Ovary (tissue), 9 donors: Measurements from ENCODE around the gene PRF1. TPM values are rescaled to one million over a fixed set of nuclear protein-coding genes. Genes with fewer than 3 reads are reported as not detected.

ENCODE experiments used
- DNase-seq, 5 donors: peaks; one replicate each; pipeline ENCODE4 v3.0.0-alpha.2; 2019 to 2020
- H3K27ac ChIP-seq, 2 donors: fragments of 200-600 bp; one replicate each; pipeline versions ENCODE4 v1.5.1 to v1.8.0; 2019 to 2022
- H3K27me3 ChIP-seq: fragments of 200-600 bp; one replicate; pipeline ENCODE4 v1.8.0; 2022
- H3K36me3 ChIP-seq: fragments of 200-600 bp; sonication (generic); one replicate; pipeline ENCODE4 v1.5.1; 2019
- H3K4me1 ChIP-seq: one replicate; pipeline ENCODE4 v1.8.1; 2013; ENCODE audit warnings: mild to moderate bottlenecking, moderate library complexity; ENCODE audit not compliant: insufficient read depth
- H3K4me3 ChIP-seq: fragments of 200-600 bp; sonication (generic); one replicate; pipeline ENCODE4 v1.5.1; 2017
- H3K9me3 ChIP-seq, 2 donors: fragments of 200-600 bp in 1 of 2; sonication (generic) in 1 of 2; one replicate each; pipeline versions ENCODE4 v1.5.1 to v1.8.1; 2013 to 2019; ENCODE audit warnings: mild to moderate bottlenecking in 1 of 2, moderate library complexity in 1 of 2
- EP300 ChIP-seq: sonication (generic); formaldehyde crosslinking; IDR thresholded peaks from one replicate; pipeline ENCODE4 v1.6.1; 2017; ENCODE audit warnings: antibody characterized with exemption
- POLR2A ChIP-seq: fragments of 450-650 bp; IDR thresholded peaks from one replicate; pipeline ENCODE4 v1.6.1; 2017; ENCODE audit warnings: antibody characterized with exemption, mild to moderate bottlenecking, moderate library complexity
- WGBS, 3 donors: extraction: QIAGEN DNeasy Blood & Tissue Kit in 1 of 3; methylation state at CpG; one replicate each; pipeline versions ENCODE4 v1.1.5 to v1.1.7; 2013 to 2017; 5-methylcytosine and 5-hydroxymethylcytosine counted together
- intact Hi-C, 4 donors: fragments of 100-400 bp; cut with DNase I; formaldehyde crosslinking; loops; one replicate each; pipeline versions ENCODE4 v1.11.0 to v1.15.1; 2022 to 2023
- polyA plus RNA-seq, 2 donors: library from polyadenylated mRNA; stranded (reverse); fragments of 200-250 nt in 1 of 2; fragments of 350-450 nt in 1 of 2; fragmentation: Illumina TruSeq in 1 of 2; extraction: RNeasy Lipid Tissue Mini Kit (QIAGEN cat#74804) in 1 of 2; gene quantifications; one replicate each; pipeline ENCODE4 v1.2.3, GENCODE V29; 2013 to 2014
- total RNA-seq, 7 donors: library from RNA; depleted of rRNA in 2 of 7; stranded (reverse); fragments of >200 nt in 2 of 7; fragmentation: NEBNext Ultra II Directional in 3 of 7; extraction: Animal tissue kit (Norgen Biotek cat#: 25700) in 3 of 7; gene quantifications; one replicate each; pipeline versions ENCODE4 v1.1.0 to v1.2.4, GENCODE V29; 2016 to 2023
- TF ChIP-seq, protein P1 (sequence below), 3 donors: fragments of 450-650 bp in 2 of 3; fragments of 200-600 bp in 1 of 3; IDR thresholded peaks; one replicate each; pipeline versions ENCODE4 v1.5.1 to v1.8.0; 2016 to 2022; ENCODE audit warnings: antibody characterized with exemption in 3 of 3, mild to moderate bottlenecking in 1 of 3
- donor health status: DM: no; HTN: no; CAD: no; lungs with moderate emphysema.
- donor health status: DM: no; HTN: no; CAD: no.
- donor health status: Bipolar disorder and iron deficiency.
- donor health status: DM: yes; HTN: yes; CAD: no.
- donor health status: DM: no; HTN: no; CAD: no.
- donor health status: DM: yes; HTN: yes; CAD: no.

The PRF1 gene
- total and polyA plus RNA-seq, 9 donors, result 0.58 to 5.1 (median 1.3) TPM

DNA sequence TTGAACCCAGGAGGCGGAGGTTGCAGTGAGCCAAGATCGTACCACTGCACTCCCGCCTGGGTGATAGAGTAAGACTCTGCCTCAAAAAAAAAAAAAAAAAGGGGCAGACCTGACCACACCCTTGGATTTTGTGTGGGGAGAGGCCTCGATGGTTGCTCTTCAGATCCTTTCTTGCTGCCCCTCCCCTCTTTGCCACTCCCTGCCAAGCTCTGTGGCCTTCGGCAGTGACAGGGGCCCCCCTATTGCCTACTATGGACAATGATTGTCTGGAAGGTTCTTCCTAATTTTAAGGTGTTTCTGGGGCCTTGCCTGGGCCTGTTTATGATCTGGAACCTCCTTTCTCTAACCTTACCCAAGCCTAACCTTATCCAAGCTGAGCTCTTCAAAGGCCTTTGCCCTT, 795 bp downstream of the PRF1 start:
- WGBS, 3 donors, result 89 to 97% (median 90%) methylated on average over 5 of the region's 5 CpGs
- intact Hi-C loops, result no loop called here
- TF ChIP-seq, protein P1, sequence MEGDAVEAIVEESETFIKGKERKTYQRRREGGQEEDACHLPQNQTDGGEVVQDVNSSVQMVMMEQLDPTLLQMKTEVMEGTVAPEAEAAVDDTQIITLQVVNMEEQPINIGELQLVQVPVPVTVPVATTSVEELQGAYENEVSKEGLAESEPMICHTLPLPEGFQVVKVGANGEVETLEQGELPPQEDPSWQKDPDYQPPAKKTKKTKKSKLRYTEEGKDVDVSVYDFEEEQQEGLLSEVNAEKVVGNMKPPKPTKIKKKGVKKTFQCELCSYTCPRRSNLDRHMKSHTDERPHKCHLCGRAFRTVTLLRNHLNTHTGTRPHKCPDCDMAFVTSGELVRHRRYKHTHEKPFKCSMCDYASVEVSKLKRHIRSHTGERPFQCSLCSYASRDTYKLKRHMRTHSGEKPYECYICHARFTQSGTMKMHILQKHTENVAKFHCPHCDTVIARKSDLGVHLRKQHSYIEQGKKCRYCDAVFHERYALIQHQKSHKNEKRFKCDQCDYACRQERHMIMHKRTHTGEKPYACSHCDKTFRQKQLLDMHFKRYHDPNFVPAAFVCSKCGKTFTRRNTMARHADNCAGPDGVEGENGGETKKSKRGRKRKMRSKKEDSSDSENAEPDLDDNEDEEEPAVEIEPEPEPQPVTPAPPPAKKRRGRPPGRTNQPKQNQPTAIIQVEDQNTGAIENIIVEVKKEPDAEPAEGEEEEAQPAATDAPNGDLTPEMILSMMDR (IDR thresholded peaks at IDR 0.05), result no peak
- TF ChIP-seq POLR2A (no peak), EP300 (no peak)
- H3K36me3 ChIP-seq, result no peaks in the 10 kb centered on the region
- no peak for DNase-seq
- H3K4me3 ChIP-seq, result no peak overlapping the region
- no peaks in the 10 kb centered on the region for H3K4me1 ChIP-seq
- no peaks in the 10 kb centered on the region for H3K9me3 ChIP-seq
- no peak overlapping the region for H3K27ac ChIP-seq
- H3K27me3 ChIP-seq, result no peaks in the 10 kb centered on the region

DNA sequence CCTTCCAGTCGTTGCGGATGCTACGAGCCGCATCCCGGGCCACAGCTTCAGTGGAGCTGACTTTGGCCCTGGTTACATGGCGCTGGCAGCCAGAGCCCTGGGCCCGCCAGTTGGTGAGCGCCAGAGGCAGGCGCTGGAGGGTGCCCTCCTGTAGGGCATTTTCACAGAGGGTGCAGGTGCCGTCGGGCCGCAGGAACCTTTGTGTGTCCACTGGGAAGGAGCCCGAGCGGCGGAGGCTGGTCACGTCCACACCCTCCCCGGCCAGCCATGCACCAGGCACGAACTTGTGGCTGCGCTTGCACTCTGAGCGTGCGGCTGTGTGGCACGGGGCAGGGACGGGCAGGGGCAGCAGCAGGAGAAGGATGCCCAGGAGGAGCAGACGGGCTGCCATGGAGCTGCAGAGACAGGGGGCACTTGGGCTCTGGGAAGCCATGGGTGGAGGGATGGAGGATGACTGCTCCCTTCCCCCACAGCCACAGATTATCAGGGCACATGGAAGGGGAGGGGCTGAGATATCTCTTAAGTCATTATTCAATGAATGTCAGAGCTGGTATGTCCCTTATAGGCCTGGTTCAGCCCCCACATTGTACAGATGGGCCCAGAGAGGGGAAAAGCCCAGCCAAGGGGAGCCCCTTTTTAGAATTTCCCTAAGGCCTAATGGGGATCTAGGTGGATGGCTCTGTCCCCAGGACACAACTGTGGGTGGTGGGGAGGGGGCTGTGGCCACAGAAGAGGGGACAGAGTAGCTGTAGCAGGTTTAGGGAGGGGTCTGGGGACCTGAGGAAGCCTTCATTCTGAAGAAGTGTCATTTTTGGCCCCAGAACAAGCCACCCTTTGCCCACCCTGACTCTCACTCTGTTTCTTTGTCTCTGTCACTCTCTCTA, 1.8 kb downstream of the PRF1 start:
- DNase-seq, result no peak
- Histone ChIP-seq H3K36me3 (no peaks in the 10 kb centered on the region), H3K4me1 (no peaks in the 10 kb centered on the region), H3K27me3 (no peaks in the 10 kb centered on the region), H3K9me3 (no peaks in the 10 kb centered on the region), H3K4me3 (no peak overlapping the region), H3K27ac (no peak overlapping the region)
- WGBS, 3 donors, result 95 to 96% (median 95%) methylated on average over 24 of the region's 24 CpGs
- TF ChIP-seq, protein P1 (IDR thresholded peaks at IDR 0.05), result no peak
- TF ChIP-seq POLR2A (no peak), EP300 (no peak)
- intact Hi-C loops, result no loop called here

DNA sequence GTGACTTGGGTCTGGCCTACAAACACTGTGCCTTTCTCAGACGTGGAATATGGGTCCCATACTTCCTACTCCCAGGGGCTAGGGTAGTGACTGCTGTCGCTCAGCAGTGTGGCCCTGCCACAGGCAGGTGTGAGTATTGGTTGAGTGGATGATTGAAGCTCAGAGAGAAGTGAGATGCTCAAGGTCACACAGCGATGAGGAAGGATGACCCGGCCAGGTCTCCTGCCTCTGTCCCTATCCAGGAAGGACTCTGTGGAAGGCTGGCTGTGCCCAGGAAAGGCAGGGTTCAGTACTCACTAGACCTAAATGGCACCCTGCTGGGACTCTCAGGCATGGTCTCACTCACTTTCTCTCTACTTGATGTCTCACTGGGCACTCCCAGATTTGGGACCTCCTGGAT, 2.8 kb downstream of the PRF1 start:
- DNase-seq, result no peak
- Histone ChIP-seq H3K36me3 (no peaks in the 10 kb centered on the region), H3K27ac (no peak overlapping the region), H3K9me3 (no peaks in the 10 kb centered on the region), H3K4me1 (no peaks in the 10 kb centered on the region), H3K4me3 (no peak overlapping the region), H3K27me3 (no peaks in the 10 kb centered on the region)
- 87 to 94% (median 89%) methylated on average over 4 of the region's 4 CpGs for WGBS, 3 donors
- intact Hi-C loops, result no loop called here
- TF ChIP-seq, protein P1 (IDR thresholded peaks at IDR 0.05), result no peak
- TF ChIP-seq POLR2A (no peak), EP300 (no peak)

DNA sequence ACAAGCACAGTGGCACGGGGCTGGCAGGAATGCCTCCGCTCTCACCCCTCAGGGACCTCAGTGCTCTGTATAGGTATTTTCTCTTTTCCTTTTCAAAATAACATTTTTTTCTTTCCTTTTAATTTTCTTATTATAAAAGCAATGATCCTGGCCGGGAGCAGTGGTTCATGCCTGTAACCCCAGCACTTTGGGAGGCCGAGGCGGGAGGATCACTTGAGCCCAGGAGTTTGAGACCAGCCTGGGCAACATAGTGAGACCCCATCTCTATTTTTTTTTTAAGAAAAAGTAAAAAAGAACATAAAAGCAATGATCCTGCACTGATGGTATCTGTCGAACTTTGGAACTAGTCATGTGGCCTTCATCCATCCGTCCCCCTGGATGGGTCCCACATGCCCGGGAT, 3.2 kb downstream of the PRF1 start:
- no peaks in the 10 kb centered on the region for H3K9me3 ChIP-seq
- H3K36me3 ChIP-seq, result no peaks in the 10 kb centered on the region
- TF ChIP-seq, protein P1 (IDR thresholded peaks at IDR 0.05), result no peak
- TF ChIP-seq POLR2A, result no peak
- TF ChIP-seq EP300, result no peak
- H3K4me1 ChIP-seq, result no peaks in the 10 kb centered on the region
- DNase-seq, result no peak
- intact Hi-C loops, result no loop called here
- H3K4me3 ChIP-seq, result no peak overlapping the region
- no peaks in the 10 kb centered on the region for H3K27me3 ChIP-seq
- 85 to 91% (median 86%) methylated on average over 8 of the region's 8 CpGs for WGBS, 3 donors
- H3K27ac ChIP-seq, result no peak overlapping the region
